GM19240 (cell line): ENCODE measurements around the gene PPIF.

Source experiments
- DNase-seq: peaks from one replicate; pipeline ENCODE4 v3.0.0; 2011; ENCODE audit warnings: low spot score; ENCODE audit not compliant: insufficient read length

The PPIF gene

DNA sequence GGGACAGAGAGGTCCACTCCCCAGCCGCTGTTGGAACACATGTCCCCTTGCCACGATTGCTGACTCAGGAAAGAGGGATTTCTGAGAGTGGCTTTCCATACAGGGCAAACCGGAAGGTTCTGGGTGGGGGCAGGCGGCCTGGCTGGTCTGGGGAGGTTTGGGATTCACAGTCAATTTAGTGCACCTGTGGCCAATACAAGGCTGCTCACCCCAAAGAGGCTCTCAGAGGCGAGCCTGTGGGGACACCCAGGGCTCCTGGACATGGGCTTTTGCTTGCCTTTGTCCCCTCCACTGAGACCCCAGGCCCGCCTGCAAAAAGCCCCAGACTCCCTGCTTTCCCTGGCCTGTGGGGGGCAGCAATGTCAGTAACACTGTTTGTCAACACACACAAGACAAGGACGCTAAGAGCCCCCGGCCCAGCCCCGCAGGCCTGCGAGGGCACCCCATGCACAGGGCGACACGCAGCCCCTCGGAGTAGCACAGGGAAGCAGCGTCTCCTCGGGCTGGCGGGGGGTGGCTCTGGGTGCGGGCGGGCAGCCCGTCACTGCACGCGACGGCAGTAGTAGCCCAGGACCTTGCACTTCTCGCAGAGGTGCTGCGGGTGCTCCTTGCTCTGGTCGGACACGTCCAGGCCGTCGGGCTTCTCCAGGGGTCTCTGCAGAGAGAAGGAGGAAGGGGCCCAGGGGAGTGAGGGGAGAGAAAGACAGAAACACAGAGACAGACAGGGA lies 38.7 kb downstream of the PPIF start:
- no peak for DNase-seq

DNA sequence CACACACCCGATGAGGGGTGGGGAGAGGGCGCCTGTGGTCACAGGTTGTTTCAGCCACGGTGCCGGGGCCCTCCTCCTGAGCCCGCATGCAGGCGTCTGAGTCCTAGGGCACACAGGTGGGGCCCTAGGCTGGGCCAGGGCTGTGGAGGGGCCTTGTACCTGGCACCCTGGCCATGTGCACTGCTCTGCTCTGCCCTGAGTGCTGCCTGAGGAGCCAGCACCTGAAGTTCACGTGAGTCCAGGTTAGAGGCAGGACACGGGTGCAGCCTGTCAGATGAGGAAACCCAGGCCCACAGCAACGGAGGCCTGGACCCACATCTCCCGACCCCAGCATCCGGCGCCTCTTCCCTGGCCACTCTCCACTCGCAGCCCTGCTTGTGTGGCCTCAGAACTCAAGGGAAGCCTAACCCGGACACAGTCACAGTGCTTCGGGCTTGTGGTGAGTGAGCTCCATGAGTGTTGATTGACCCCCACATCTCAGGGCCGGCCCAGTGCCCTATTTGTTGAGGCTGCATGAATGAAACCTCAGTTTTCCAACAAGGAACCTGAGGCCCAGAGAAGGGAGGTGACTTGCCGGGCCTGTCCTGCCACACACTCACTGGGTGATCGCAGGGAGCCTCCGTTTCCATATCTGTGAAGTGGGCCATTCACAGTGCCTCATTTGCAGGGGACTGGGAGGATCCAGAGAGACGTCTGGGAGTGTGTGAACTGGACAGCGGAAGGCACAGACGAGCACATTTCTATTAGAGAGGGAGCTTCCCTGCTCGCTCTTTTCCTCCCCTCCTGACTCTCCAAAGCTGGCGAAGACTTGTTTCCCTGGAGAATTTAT lies 39.6 kb downstream of the PPIF start:
- DNase-seq, result no peak

DNA sequence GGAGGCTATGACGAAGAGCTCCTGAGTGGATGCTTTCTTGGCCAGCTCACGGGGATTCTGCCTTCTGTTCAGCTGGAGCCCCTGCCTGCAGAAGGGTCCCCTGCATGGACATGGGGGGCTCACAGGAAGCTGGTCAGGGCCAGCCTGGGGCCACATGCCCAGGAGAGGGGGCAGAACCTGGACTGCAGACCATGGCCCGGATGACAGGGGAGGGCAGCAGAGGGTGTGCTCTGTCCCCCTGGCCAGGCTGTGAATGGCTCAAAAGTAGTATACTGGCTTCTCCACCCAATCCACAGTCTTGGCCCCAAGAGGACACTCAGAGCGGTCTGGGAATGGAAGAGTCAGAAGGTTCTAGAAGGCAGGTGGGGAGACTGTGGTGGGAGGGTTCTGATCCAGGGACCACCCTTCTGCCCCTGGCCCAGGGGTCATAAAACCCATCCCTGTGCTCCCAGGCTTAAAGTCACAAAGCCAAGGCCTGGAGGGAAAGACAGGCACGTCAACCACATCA lies 40.3 kb downstream of the PPIF start:
- no peak for DNase-seq

DNA sequence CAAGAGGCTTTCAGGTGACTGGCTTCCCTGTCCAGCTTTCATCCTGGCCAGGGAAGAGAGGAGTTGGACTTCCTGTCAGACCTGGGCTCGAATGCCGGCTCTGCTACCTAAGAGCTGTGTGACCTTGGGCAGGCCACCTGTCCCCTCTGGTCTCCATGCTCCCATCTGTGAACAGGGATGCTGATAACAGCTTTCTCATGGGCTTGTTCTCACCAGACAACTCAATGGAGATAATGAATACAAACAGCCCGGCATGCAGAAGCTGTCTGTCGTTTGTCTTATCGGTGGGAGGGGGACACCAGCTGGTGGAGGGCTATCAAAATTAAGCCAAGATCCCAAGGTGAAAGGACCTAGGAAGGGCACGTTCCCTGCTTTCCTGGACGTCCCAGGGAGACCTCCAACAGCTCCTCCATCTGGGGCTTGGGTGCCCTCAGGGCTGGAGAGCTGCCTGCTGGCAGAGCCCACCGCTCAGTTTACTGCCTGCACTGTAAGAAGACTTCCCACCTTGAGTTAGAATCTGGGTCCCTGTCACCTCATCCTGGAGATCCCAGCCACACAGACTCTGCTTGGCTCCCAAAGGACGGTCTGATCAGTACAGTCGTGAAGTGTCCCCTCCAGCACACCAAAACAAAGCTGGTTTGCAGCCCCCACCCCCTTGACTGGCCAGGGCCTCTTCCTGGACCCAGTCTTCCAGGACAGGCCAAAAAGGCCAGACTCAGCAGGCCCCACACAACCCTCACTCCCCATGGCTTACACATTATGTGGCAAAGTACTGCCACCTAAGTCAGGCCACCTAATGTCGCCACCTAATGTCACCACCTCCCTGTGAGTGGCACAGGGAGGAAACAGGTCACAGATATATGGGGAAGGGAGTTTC lies 40.9 kb downstream of the PPIF start:
- no peak for DNase-seq

DNA sequence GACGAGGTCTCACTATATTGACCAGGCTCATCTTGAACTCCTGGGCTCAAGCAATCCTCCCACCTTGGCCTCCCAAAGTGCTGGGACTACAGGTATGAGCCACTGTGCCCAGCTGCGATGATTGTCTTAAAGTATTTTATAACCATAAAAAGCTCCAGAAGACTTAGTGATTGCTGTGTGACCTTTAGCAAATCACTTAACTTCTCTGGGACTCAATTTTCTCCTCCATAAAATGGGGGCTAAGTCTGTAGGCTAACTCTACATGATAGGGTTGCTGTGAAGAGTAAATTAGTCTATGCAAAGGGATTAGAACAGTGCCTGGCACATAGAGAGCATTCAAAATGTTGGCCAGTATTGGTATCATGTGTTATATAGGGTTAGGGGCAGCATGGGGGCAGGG lies 42.8 kb downstream of the PPIF start:
- no peak for DNase-seq

DNA sequence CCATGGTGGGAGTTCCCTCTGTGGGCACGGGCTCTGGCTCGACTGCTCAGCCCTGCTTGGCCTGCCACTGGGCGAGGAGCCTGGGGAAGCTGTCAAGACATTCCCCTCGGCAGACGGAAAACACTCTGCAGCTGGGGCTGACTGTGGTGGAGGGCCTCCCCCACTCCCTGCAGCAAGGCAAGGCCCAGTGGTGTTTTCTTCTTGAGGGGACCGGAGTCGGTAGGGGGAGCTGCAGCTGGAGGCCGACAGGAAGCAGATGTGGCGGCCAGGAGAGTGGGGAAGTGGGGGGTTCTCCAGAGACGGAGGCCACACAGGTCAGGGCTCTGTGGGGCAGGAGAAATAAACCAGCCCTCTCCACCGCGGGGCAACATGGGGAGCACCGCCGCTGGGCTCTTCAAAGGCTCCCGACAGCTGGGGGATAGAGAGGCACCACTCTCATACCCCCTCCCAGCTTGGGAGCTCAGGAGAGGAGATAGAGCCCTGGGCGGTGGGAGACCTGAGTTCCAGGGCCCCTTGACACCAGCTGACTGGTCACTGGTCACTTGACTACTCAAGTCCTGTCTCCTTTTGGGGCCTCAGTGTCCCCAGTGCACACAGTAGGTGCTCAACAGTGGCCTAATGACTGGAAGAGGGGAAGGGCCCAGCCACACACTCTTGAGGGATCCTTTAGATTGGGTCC lies 43.4 kb downstream of the PPIF start:
- no peak for DNase-seq

DNA sequence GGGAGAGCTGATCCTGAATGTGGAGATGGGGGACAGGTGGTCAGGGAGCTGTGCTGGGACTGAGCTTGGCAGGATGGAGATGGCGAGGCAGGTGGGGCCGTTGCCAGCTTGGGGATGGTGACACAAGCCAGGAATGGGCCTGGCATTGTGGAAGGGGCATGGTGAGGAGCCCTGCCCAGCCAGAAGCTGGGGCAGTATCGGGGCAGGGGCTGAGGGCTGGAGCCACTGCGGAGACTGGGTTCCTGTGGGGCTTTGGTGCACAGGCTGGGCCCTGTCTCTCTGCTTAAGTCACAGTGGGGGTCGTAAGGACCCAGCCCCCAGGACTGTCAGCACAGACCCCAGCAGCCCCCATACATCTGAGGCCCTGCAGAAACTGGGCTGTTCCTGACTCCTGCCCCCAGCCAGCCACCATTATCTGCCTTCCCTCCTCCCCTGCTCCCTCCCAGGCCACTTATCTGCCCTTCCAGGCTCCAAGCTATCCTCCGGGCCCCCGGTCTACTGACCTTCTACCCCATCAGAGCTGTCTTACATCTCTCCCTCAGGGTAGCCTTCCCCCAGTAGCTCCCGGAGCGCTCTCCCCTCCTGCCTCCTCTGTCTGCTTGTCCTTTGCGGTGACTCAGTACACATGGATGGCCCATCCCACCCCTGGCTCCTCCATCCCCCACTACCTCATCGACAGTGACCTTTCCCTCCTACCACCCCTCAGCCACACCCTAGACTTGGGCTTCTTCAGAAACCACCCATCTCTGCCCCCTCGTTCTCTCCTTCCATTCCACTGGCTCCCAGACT lies 44.2 kb downstream of the PPIF start:
- no peak for DNase-seq

DNA sequence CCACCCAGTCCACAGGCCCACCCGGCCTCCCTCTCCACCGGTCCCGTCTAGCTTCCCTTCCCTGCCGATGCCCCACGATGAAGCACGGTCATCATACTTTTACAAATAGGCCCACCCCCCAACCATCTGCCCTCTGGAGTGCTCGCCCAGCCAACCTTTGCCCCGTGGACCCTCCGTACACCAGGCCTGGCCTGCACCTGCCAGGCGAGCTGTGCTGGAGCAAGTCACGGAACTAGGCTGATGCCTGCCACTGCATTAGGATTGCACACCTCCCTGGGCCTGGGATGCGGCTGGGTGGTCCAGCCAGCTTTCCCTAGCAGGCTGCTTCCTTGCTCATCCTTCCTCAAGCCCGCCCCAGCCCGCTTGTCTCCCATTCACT lies 44.7 kb downstream of the PPIF start:
- no peak for DNase-seq

DNA sequence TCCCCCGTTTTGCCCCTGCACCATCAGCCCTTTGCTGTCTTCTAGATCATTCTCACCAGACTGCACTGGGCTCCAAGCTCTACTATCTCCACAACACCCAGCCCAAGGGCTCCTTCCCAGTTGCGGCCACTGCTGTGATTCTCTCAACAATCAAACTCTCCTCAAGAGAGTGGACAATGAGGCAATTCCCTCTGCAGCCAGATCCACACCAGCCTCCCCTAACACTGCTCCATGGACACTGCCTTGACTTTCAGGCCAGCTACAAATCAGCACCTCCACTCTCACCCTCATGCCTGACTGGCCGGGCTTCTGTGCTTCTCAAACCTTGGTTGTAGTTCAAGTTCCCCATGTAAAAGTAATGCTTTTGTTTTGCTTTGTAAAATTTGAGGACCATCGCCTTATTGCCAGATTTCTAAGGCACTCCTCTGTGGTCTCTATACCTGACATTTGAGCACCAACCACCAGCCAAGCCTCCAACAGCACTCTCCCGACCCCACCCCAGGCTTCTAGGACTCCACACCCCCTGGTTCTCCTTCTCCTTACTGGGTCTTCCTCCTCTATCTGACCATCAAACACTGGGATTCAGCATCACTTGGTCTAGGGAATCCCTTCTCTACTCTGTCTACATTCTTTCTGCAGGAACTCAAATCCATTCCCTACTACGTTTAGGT lies 45.4 kb downstream of the PPIF start:
- DNase-seq, result no peak

DNA sequence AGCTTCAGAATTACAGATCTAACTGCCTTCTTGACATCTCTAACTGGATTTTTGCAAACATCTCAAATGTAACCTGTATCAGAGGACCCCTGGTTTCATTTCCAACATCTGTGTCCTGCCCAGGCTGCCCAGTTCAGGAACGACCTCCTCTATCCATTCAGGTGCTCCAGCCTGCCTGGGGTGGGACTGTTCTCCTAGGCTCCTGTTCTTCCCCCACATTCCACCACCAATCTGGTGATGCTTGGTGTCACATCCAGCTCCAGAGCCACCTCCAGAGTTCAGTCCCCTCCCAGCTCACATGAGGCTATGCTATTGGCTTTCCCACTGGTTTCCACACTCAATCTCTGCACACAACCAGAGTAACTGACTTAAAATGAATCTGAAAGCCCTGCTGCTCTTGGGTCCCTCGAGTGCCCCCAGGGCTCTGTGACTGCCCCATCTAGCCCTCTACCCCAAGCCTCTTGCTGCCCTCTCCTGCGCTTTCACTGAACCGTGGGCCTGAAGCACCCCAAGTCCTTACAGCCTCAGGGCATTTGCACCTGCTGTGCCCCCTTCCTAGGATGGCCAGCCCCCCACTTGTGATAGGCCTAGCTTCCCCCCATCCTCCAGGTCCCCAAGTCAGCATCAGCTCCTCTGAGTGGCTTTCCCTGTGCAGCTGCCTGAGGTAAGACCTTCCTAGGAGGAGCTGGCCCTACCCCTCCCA lies 46.1 kb downstream of the PPIF start:
- DNase-seq, result no peak

DNA sequence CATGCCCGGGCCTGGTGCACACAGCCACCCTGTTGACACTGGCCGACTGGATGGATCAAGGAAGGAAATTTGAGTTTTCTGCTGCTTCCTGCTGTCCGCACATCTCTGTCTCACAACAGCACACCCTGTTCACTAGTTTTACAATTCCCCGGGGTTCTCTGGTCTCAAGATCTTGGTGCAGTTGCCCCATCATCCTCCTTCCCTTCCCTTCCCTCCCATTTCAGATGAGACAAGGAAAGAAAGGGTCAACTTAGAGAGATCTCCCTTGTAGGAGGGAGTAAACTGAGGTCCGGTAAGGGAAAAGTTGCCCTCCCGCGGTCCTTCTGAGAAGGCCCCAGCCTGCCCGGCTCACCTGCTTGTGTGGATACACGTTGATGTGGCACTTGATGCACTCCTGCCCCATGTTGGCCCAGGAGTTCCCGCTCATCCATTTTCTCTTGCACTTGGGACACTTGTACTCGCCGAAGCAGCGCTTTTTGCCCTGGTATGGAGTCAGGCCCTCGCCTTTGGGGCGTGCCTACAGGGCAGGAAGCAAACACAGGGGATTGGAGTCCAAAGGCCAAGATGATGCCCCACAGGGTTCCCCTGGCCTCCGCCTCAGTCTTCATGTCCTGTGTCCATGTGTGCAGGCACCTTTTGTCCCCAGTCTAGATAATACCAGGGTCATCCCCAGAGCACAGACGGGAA lies 46.8 kb downstream of the PPIF start:
- no peak for DNase-seq

DNA sequence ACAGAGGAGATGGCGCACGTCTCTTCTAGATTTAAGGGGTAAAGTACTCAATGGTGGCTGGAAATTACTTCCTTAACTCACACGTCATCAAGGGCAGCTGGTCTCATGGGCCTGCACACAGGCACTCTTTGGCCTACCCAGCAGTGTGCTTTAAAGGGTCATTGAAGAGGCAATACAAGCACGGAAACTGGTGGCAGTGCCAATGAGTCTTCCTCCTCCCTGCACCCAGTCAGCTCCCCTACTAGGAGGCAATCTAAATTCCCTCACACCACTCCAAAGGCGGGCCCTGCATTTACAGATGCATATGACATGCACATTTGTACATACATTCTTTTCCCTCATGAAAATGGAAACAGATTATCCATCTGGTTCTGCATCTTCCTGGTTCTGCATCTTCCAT lies 47.4 kb downstream of the PPIF start:
- DNase-seq, result no peak

DNA sequence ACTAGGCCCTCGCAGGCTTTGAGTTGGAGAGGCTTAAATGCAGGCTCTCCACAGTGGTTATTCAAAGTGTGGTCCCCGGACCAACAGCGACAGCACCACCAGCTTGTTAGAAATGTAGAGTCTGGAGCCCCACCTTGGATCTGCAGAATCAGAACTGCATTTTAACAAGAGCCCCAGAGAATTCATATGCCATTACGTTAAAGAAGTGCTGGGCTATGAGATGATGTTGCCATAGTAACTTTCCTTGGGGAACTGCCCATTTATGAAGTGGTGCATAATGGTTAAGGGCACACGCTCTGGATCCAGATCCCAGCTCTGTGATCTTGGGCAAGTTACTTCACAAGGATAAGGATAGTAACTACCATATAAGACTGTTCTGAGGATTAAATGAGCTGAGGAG lies 49.3 kb downstream of the PPIF start:
- no peak for DNase-seq

DNA sequence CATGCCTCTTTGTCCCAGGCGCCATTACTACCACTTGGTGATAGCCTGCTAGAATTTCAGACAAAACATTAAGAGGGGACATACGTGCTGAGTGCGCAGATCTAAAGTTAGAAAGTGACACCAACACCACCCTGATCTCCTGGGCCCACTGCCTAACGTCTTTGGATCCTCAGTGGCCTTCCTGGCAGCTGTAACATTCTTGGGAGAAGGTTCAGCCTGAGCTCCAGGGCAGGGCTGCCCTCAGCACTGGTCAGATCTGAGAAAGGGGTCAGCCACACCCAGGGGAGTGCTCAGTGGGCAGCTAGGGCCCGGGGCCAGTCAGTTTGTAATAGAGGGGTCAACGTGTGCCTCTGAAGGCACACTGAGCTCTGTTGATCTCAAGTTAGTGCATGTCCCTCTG lies 49.8 kb downstream of the PPIF start:
- no peak for DNase-seq

DNA sequence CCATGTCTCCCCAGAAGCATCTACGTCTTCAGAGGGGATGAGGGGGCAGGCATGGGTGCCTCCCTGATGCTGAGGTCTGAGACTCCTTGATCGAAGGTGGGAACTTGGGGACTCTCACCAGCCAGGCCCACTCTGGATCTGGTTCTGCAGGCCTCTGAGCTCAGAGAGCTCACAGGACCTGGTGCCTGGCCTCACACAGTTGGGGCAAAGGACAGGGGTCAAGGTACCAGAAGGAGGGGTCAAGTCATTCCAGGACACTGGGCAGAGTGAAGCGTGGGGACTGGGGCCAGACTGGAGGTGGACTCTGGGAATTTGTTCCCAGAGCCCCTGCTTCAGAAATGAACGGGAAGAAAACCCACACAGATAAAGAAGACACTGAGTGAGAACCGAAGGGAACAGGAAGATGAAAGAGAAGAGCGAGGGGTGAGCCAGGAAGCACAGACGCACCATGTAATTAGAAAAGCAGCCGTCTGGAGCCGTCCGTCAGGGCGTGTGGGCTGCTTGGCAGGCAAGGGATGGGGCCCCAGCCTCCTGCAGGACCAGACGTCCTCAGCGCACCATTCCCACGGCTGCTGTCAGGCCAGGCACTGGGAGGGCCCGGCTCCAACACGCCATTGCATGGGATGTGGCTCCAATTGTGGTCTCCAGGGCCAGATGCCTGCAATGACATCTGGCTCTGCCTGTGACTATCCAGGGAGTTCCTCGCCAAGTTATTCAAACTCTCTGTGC lies 50.5 kb downstream of the PPIF start:
- DNase-seq, result no peak

DNA sequence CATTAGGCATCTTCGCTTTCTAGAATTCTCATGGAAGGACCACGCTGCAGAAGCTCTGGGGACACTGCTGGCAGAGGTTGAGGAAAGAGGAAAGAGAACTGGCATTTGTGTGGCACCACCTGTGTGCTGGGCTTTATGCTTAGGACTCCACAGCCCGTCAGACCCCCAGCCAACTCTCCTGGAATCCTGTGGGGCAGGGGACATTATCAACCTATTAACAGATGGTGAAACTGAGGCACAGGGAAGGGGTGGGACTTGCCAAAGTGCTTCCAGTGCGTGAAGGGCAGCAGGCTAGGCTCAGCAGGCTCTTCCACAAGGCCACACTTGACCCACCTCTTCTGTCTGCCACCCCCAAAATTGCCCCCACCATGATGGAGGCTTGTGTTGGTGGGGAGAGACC lies 51.4 kb downstream of the PPIF start:
- no peak for DNase-seq

DNA sequence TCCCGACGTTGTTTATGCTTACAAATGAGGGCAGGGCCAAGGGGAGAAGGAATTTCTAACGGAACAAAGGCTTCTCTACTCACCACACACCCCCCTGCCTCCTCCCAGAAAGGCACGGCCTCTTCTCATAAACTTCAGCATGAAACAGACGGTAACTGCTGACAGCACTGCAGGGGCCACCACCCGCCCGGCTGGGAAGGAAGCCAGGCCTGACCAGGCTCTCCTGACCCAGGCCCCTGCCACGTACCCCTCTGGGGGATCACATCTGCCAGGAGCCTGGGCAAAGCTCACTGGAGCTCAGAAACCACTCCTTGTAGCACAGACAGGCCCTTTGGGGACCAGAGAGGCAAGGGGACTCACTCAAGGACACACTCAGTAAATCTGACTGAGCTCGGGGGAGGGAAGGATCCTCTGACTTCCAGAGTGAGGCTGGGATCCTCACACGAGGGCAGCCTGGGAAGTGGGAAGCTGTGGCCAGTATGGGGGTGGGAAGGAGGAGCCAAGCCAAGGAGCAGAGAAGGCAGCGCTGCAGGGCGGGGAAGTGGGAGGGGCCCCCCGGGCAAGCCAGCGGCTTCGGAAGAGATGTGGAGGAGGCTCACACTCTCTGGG lies 52.1 kb downstream of the PPIF start:
- no peak for DNase-seq
